Nephron (organoid): ENCODE results near the gene BUD31.

Experiments used
- H3K27ac Mint-ChIP-seq, 3 experiments: 2 replicates each; pipeline ENCODE4 v1.8.0; 2020; ENCODE audit warnings: mixed read lengths in 3 of 3, mild to moderate bottlenecking in 2 of 3, moderate library complexity in 1 of 3
- H3K27me3 Mint-ChIP-seq: 2 replicates; pipeline ENCODE4 v1.8.0; 2021; ENCODE audit warnings: low read depth, mild to moderate bottlenecking, moderate library complexity, mixed read lengths
- H3K36me3 Mint-ChIP-seq: 2 replicates; pipeline ENCODE4 v1.8.0; 2020; ENCODE audit warnings: low read depth, mixed read lengths
- H3K4me1 Mint-ChIP-seq: 2 replicates; pipeline ENCODE4 v1.8.0; 2020; ENCODE audit warnings: mixed read lengths
- H3K4me3 Mint-ChIP-seq, 3 experiments: 2 replicates each; pipeline ENCODE4 v1.8.0; 2020; ENCODE audit warnings: mild to moderate bottlenecking in 3 of 3, mixed read lengths in 3 of 3, moderate library complexity in 2 of 3
- H3K9me3 Mint-ChIP-seq: 2 replicates; pipeline ENCODE4 v1.8.0; 2020; ENCODE audit warnings: mixed read lengths
- CTCF ChIP-seq, 3 experiments: fragments of 200-600 bp; sonication (generic); IDR thresholded peaks; one replicate each; pipeline ENCODE4 v1.5.0; 2021; ENCODE audit warnings: antibody characterized with exemption in 3 of 3; ENCODE audit not compliant: unreplicated experiment in 3 of 3

Gene BUD31

DNA sequence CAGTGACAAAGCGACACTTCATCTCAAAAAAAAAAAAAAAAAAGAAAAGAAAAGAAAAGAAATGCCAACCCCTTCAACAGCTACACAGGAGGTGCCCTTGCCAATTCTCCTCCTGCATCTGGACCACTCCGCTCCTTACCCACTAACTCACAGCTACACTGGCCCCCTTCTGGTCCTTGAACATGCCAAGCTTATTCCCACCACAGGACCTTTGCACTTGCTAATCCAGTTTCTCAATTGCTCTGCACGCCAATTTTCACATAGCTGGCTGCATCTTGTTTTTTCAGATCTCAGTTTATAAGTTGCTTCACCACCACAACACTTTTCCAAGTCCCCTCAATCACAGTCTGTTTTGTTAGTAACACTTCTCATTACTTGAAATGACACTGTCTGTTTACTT, 5.9 kb upstream of the BUD31 start:
- Mint-ChIP-seq H3K4me3 (no peak overlapping the region), H3K9me3 (no peaks in the 10 kb centered on the region), H3K27ac (no peak overlapping the region), H3K27me3 (no peaks in the 10 kb centered on the region), H3K4me1 (peaks cover 24% of the 10 kb centered on the region), H3K36me3 (peaks cover 55% of the 10 kb centered on the region)
- no peak for TF ChIP-seq CTCF (IDR thresholded peaks at IDR 0.05; ENCODE audit: unreplicated experiment in 3 of 3)

- H3K4me1 Mint-ChIP-seq = peaks cover 23% of the 10 kb centered on the region
- H3K36me3 Mint-ChIP-seq = peaks cover 47% of the 10 kb centered on the region
- H3K27ac Mint-ChIP-seq = no peak overlapping the region
- no peaks in the 10 kb centered on the region for H3K27me3 Mint-ChIP-seq
- no peak overlapping the region for H3K4me3 Mint-ChIP-seq
- no peaks in the 10 kb centered on the region for H3K9me3 Mint-ChIP-seq
- no peak for TF ChIP-seq CTCF (IDR thresholded peaks at IDR 0.05; ENCODE audit: unreplicated experiment in 3 of 3)
Observed at GRCh38 chr7:99403764-99404163, 5.0 kb upstream of the BUD31 start.

GRCh38 chr7:99404235-99404976, 4.4 kb upstream of the BUD31 start:
- TF ChIP-seq CTCF (IDR thresholded peaks at IDR 0.05; ENCODE audit: unreplicated experiment in 3 of 3) = no peak
- no peaks in the 10 kb centered on the region for H3K27me3 Mint-ChIP-seq
- H3K27ac Mint-ChIP-seq = peak overlapping the region in 1 of 3 experiments; percentile 13
- H3K9me3 Mint-ChIP-seq = no peaks in the 10 kb centered on the region
- peaks cover 45% of the 10 kb centered on the region for H3K36me3 Mint-ChIP-seq
- peaks cover 26% of the 10 kb centered on the region for H3K4me1 Mint-ChIP-seq
- H3K4me3 Mint-ChIP-seq = peak overlapping the region; percentile 15 to 81 (median 70)

GRCh38 chr7:99404977-99405320, 3.8 kb upstream of the BUD31 start:
- Mint-ChIP-seq H3K4me1 (peaks cover 26% of the 10 kb centered on the region), H3K27ac (no peak overlapping the region), H3K9me3 (no peaks in the 10 kb centered on the region), H3K36me3 (peaks cover 41% of the 10 kb centered on the region), H3K27me3 (no peaks in the 10 kb centered on the region), H3K4me3 (peak overlapping the region in 1 of 3 experiments; percentile 53)
- no peak for TF ChIP-seq CTCF (IDR thresholded peaks at IDR 0.05; ENCODE audit: unreplicated experiment in 3 of 3)

GRCh38 chr7:99406557-99406956, 2.2 kb upstream of the BUD31 start:
- Mint-ChIP-seq H3K36me3 (peaks cover 36% of the 10 kb centered on the region), H3K27me3 (no peaks in the 10 kb centered on the region), H3K9me3 (no peaks in the 10 kb centered on the region), H3K4me1 (peaks cover 32% of the 10 kb centered on the region), H3K4me3 (peak overlapping the region; percentile 95 to 99 (median 99)), H3K27ac (peak overlapping the region in 1 of 3 experiments; percentile 98)
- TF ChIP-seq CTCF (IDR thresholded peaks at IDR 0.05; ENCODE audit: unreplicated experiment in 3 of 3) = no peak

DNA sequence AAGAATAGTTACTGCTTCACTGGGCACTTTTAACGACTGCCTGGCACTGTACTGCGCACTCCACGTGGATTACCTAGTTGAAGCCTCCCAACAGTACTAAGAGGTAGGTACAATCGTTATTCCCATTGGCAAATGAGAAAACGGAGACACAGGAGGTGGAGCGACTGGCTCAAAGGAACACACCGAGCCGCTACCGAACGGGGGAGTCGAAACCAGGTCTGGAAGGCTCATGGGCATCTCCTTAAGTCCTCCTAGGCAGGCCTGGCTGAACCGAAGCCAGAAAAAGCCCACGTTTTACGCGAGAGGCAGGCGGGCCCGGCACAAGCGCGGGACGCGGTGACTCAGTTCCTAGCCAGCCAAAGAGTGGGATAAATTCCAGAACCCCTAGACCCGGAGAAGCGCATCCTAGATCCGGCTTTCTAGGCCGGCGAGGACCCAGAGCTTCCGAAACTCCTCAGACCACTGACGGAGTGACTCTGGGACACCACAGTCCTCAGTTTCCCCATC, 844 bp upstream of the BUD31 start:
- Mint-ChIP-seq H3K4me3 (peak overlapping the region; percentile 95 to 99 (median 99)), H3K27me3 (no peaks in the 10 kb centered on the region), H3K27ac (peak overlapping the region; percentile 98 to 100 (median 100)), H3K36me3 (peaks cover 39% of the 10 kb centered on the region), H3K9me3 (no peaks in the 10 kb centered on the region), H3K4me1 (peaks cover 32% of the 10 kb centered on the region)
- TF ChIP-seq CTCF (IDR thresholded peaks at IDR 0.05; ENCODE audit: unreplicated experiment in 3 of 3) = no peak
